Stomach (tissue), 9 donors: Measurements from ENCODE around the gene TCTN1. TPM values are rescaled to one million over a fixed set of nuclear protein-coding genes. Genes with fewer than 3 reads are reported as not detected.

Experiments used
- DNase-seq, 2 donors: peaks; one replicate each; pipeline versions ENCODE4 v3.0.0 to v3.0.0-alpha.2; 2013 to 2019
- H3K27ac ChIP-seq, 5 donors: fragments of 200-600 bp in 4 of 5; sonication (generic) in 4 of 5; one replicate each; pipeline ENCODE4 v1.5.1; 2013 to 2019; ENCODE audit warnings: mild to moderate bottlenecking in 1 of 5, moderate library complexity in 1 of 5
- H3K27me3 ChIP-seq, 3 donors: fragments of 200-600 bp; sonication (generic); one replicate each; pipeline ENCODE4 v1.5.1; 2017 to 2019; ENCODE audit warnings: mixed run types in 1 of 3
- H3K36me3 ChIP-seq, 4 donors: fragments of 200-600 bp; sonication (generic); 1 replicate in 3 of 4; 2 replicates in 1 of 4; pipeline ENCODE4 v1.5.1; 2016 to 2019
- H3K4me1 ChIP-seq, 4 donors: fragments of 200-600 bp; sonication (generic); one replicate each; pipeline ENCODE4 v1.5.1; 2016 to 2019
- H3K4me3 ChIP-seq, 4 donors: fragments of 200-600 bp; sonication (generic) in 3 of 4; one replicate each; pipeline ENCODE4 v1.5.1; 2016 to 2019; ENCODE audit warnings: mild to moderate bottlenecking in 1 of 4
- H3K9me3 ChIP-seq, 4 donors: fragments of 200-600 bp; sonication (generic); one replicate each; pipeline ENCODE4 v1.5.1; 2016 to 2019
- EP300 ChIP-seq: sonication (generic); formaldehyde crosslinking; IDR thresholded peaks from one replicate; pipeline ENCODE4 v1.6.1; 2017; ENCODE audit warnings: antibody characterized with exemption
- POLR2A ChIP-seq, 4 donors: fragments of 450-650 bp; IDR thresholded peaks; one replicate each; pipeline ENCODE4 v1.6.1; 2016; ENCODE audit warnings: antibody characterized with exemption in 4 of 4, control low read depth in 2 of 4, mild to moderate bottlenecking in 1 of 4, moderate library complexity in 1 of 4
- POLR2AphosphoS5 ChIP-seq, 3 donors: sonication (generic); formaldehyde crosslinking; IDR thresholded peaks; one replicate each; pipeline ENCODE4 v1.6.1; 2016; ENCODE audit warnings: antibody characterized with exemption in 3 of 3
- WGBS, 5 donors: extraction: QIAGEN DNeasy Blood & Tissue Kit in 3 of 5; methylation state at CpG; one replicate each; pipeline versions ENCODE4 v1.1.5 to v1.1.7; 2013 to 2018; 5-methylcytosine and 5-hydroxymethylcytosine counted together
- intact Hi-C: fragments of 100-400 bp; cut with DNase I; formaldehyde crosslinking; loops from one replicate; pipeline ENCODE4 v1.15.1; 2023; ENCODE audit warnings: low total_unique reads
- polyA plus RNA-seq, 3 donors: library from polyadenylated mRNA; stranded (reverse); fragments of 200-250 nt; gene quantifications; one replicate each; pipeline ENCODE4 v1.2.3, GENCODE V29; 2013
- total RNA-seq, 5 donors: library from RNA; depleted of rRNA; stranded (reverse); fragments of >200 nt; gene quantifications; one replicate each; pipeline versions ENCODE4 v1.1.0 to v1.2.3, GENCODE V29; 2014 to 2016
- TF ChIP-seq, protein P1 (sequence below), 7 experiments: fragments of 450-650 bp in 4 of 7; fragments of 200-600 bp in 3 of 7; sonication (generic) in 3 of 7; IDR thresholded peaks; one replicate each; pipeline ENCODE4 v1.5.1; 2016 to 2019; ENCODE audit warnings: antibody characterized with exemption in 7 of 7, control low read depth in 2 of 7, mild to moderate bottlenecking in 1 of 7
- donor health status: healthy with polysubstance abuse.
- donor health status: Bipolar disorder and iron deficiency.
- donor health status: healthy.

TCTN1 gene
- total and polyA plus RNA-seq, 8 donors, result 5.3 to 60.0 (median 13.9) TPM

DNA sequence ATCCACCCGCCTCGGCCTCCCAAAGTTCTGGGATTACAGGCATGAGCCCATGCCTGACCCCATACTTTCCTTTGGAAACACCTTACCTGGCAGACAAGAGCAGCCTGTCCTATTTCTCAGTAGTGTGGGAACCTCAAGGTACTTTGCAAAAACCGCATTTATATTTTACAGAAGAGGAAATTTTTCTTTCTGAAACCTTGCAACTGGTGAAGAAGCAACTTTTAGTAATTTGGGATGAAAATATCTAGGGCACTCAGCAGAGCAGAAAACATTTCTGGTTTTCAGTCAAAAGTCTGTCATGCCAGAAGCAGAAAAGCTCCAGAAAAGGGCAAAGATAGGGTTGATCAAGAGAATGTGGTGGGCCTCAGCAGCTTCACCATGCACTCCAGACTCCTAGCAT, 53.7 kb downstream of the TCTN1 start:
- WGBS, 5 donors, result 92 to 98% (median 95%) methylated on average over 3 of the region's 3 CpGs
- no peak overlapping the region for H3K27ac ChIP-seq

DNA sequence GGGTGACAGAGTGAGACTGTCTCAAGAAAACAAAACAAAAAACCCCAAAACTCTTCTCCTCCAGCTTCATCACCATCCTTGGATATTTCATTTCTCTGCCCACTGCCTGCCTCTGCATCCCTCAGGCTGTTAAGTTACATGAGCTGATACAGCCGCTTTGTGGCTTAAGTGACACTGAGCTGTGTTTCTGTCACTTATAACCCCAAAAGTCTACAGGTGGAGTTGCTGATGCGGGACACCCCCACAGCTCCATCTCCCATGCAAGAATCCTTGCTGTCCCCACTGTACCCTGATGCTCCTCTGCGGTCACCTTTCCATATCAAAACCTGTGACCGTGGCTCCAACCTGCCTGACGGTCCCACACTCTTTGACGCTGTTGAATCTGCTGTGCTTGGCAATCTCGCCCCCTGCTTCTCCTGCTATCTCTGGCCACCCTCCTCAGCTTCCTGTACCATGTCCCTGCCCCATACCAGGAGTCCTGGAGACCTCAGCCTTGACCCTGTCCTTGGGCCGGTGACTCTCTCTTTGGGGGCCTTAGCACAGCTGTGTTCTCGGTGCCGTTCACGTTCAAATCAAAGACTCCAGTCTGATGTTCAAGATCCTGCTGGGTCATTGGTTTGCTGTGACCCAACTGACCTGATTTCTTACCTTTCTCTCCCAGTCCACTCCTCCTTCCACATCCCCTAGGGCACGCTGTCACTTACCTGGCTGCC, 54.7 kb downstream of the TCTN1 start:
- 86 to 93% (median 90%) methylated on average over 12 of the region's 12 CpGs for WGBS, 5 donors
- H3K9me3 ChIP-seq, result peaks cover 4 to 28% (median 14%) of the 10 kb centered on the region in 4 donors
- no peaks in the 10 kb centered on the region for H3K27me3 ChIP-seq
- H3K36me3 ChIP-seq, result peaks cover 0 to 34% (median 3%) of the 10 kb centered on the region in 4 donors
- H3K27ac ChIP-seq, result no peak overlapping the region
- DNase-seq, result no peak
- no peak overlapping the region for H3K4me3 ChIP-seq
- H3K4me1 ChIP-seq, result no peaks in the 10 kb centered on the region
- TF ChIP-seq POLR2A (IDR thresholded peaks at IDR 0.05) (no peak), EP300 (no peak), POLR2AphosphoS5 (IDR thresholded peaks at IDR 0.05) (no peak)
- TF ChIP-seq, protein P1, sequence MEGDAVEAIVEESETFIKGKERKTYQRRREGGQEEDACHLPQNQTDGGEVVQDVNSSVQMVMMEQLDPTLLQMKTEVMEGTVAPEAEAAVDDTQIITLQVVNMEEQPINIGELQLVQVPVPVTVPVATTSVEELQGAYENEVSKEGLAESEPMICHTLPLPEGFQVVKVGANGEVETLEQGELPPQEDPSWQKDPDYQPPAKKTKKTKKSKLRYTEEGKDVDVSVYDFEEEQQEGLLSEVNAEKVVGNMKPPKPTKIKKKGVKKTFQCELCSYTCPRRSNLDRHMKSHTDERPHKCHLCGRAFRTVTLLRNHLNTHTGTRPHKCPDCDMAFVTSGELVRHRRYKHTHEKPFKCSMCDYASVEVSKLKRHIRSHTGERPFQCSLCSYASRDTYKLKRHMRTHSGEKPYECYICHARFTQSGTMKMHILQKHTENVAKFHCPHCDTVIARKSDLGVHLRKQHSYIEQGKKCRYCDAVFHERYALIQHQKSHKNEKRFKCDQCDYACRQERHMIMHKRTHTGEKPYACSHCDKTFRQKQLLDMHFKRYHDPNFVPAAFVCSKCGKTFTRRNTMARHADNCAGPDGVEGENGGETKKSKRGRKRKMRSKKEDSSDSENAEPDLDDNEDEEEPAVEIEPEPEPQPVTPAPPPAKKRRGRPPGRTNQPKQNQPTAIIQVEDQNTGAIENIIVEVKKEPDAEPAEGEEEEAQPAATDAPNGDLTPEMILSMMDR (IDR thresholded peaks at IDR 0.05), result no peak
- intact Hi-C loops, result no loop called here

More for the DNA sequence above, 53.7 kb downstream of the TCTN1 start:
- Histone ChIP-seq H3K27me3 (no peaks in the 10 kb centered on the region), H3K4me3 (no peak overlapping the region), H3K9me3 (peaks cover 4 to 28% (median 14%) of the 10 kb centered on the region in 4 donors), H3K36me3 (peaks cover 0 to 28% (median 3%) of the 10 kb centered on the region in 4 donors), H3K4me1 (no peaks in the 10 kb centered on the region)
- no peak for TF ChIP-seq POLR2A (IDR thresholded peaks at IDR 0.05)
- no peak for TF ChIP-seq POLR2AphosphoS5 (IDR thresholded peaks at IDR 0.05)
- TF ChIP-seq, protein P1 (IDR thresholded peaks at IDR 0.05), result no peak
- DNase-seq, result no peak
- intact Hi-C loops, result no loop called here

- Histone ChIP-seq H3K9me3 (peaks cover 4 to 28% (median 14%) of the 10 kb centered on the region in 4 donors), H3K27me3 (no peaks in the 10 kb centered on the region), H3K27ac (no peak overlapping the region), H3K4me1 (no peaks in the 10 kb centered on the region), H3K36me3 (peaks cover 0 to 38% (median 3%) of the 10 kb centered on the region in 4 donors), H3K4me3 (no peak overlapping the region)
- no peak for DNase-seq
- intact Hi-C loops, result no loop called here
- WGBS, 5 donors, result 51 to 64% (median 55%) methylated on average over 5 of the region's 5 CpGs
- no peak for TF ChIP-seq POLR2A (IDR thresholded peaks at IDR 0.05)
- TF ChIP-seq POLR2AphosphoS5 (IDR thresholded peaks at IDR 0.05), result no peak
- TF ChIP-seq EP300, result no peak
- TF ChIP-seq, protein P1 (IDR thresholded peaks at IDR 0.05), result no peak
Measured at GRCh38 chr12:110669193-110669502, 55.2 kb downstream of the TCTN1 start.

DNA sequence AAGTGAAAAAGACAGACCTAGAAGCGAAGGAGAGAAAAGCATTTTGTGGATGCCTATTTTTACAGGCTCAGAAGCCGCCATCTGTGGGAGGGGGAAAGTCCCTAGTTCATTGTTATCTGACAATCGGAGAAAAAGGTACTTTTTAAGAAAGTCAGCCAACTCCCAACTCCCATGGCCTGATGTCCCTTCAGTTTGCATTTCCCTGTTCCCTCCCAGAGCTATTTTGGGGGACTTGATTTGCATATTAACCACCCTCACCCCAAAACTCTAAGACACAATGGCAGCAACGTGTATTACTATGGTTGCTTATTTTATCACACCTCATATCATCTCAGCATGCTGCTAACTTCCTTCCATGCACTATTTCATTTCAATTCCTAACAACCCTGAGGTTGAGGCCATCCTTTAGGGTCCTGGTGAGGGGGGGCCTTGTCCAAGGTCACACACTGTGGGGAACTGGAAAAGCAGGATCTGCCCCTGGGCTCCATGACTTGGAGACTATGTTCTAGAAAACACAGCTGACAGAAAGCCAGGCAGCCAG, 56.3 kb downstream of the TCTN1 start:
- Histone ChIP-seq H3K27me3 (no peaks in the 10 kb centered on the region), H3K36me3 (peaks cover 0 to 29% (median 3%) of the 10 kb centered on the region in 4 donors), H3K27ac (no peak overlapping the region), H3K4me3 (no peak overlapping the region), H3K4me1 (no peaks in the 10 kb centered on the region), H3K9me3 (peaks cover 3 to 22% (median 6%) of the 10 kb centered on the region in 4 donors)
- intact Hi-C loops, result no loop called here
- TF ChIP-seq POLR2A (IDR thresholded peaks at IDR 0.05) (no peak), POLR2AphosphoS5 (IDR thresholded peaks at IDR 0.05) (no peak), EP300 (no peak)
- TF ChIP-seq, protein P1 (IDR thresholded peaks at IDR 0.05), result no peak
- DNase-seq, result no peak
- WGBS, 5 donors, result 45 to 61% (median 55%) methylated on average over 4 of the region's 4 CpGs
